Ovary (tissue), 3 donors: ENCODE results near the gene SEMA3G.

ENCODE experiments used
- EP300 ChIP-seq: sonication (generic); formaldehyde crosslinking; IDR thresholded peaks from one replicate; pipeline ENCODE4 v1.6.1; 2017; ENCODE audit warnings: antibody characterized with exemption
- POLR2A ChIP-seq: fragments of 450-650 bp; IDR thresholded peaks from one replicate; pipeline ENCODE4 v1.6.1; 2017; ENCODE audit warnings: antibody characterized with exemption, mild to moderate bottlenecking, moderate library complexity
- TF ChIP-seq, protein P1 (sequence below), 3 donors: fragments of 450-650 bp in 2 of 3; fragments of 200-600 bp in 1 of 3; IDR thresholded peaks; one replicate each; pipeline versions ENCODE4 v1.5.1 to v1.8.0; 2016 to 2022; ENCODE audit warnings: antibody characterized with exemption in 3 of 3, mild to moderate bottlenecking in 1 of 3
- donor health status: DM: no; HTN: no; CAD: no.

DNA sequence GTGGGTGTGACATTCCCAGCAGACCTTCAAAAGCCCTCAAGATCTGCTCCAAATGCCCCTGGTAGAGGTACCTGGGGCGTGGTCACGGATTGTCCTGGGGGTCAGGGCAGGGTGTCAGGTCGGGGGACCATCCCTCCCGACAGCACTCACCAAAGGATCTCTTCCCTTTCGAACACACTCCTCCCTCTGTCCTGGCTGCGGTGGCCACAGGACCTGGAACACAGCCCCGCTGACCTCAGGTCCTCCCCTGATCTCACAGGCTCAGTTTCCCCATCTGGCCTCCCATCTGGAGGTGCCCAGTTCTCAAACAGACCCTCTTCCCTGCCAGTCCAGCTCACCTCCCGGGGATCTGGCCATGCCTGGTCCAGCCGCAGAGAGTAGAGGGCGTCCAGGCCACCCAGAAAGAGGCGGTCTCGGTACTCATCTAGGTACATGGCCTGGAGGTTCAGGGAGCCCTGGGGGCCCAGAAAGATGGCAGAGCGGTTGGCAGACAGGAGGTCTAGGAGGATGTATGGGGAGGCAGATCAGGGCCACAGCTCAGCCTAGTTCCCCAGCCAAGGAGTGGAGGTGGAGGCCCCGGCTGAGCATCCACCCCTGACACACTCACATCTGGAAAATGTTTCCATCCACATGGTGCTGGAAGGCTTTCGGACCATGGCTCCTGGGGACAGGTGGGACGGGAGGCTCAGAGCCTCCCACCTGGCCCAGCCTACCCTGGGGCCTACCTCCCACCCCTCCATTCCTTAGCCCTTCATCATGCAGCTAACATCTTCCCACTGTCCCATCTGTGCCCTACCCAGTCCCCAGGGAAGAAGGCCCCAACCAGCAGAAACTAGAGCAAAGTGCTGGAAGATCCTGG, 2.3 kb downstream of the SEMA3G start:
- TF ChIP-seq, protein P1, sequence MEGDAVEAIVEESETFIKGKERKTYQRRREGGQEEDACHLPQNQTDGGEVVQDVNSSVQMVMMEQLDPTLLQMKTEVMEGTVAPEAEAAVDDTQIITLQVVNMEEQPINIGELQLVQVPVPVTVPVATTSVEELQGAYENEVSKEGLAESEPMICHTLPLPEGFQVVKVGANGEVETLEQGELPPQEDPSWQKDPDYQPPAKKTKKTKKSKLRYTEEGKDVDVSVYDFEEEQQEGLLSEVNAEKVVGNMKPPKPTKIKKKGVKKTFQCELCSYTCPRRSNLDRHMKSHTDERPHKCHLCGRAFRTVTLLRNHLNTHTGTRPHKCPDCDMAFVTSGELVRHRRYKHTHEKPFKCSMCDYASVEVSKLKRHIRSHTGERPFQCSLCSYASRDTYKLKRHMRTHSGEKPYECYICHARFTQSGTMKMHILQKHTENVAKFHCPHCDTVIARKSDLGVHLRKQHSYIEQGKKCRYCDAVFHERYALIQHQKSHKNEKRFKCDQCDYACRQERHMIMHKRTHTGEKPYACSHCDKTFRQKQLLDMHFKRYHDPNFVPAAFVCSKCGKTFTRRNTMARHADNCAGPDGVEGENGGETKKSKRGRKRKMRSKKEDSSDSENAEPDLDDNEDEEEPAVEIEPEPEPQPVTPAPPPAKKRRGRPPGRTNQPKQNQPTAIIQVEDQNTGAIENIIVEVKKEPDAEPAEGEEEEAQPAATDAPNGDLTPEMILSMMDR (IDR thresholded peaks at IDR 0.05): no peak
- TF ChIP-seq POLR2A: no peak
- no peak for TF ChIP-seq EP300
